ENCODE data around the gene OTUD1.
A peak's percentile ranks its signal among the peaks of the same experiment; 100 is the strongest.

The OTUD1 gene

DNA sequence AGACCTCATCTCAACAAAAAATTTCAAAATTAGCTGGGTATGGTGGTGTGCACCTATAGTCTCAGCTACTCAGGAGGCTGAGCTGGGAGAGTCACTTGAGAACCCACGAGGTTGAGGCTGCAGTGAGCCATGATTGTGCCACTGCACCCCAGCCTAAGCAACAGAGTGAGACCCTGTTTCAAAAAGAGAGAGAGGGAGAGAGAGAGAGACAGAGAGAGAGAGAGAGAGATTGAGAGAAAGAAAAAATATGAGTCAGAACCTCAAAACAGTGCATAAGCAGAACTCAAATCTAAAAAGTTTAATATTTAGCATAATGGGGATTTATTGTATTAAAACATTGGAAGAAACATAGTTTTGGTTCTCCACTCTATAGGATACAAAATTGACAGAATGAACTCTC is 17.5 kb upstream of the OTUD1 start:
- no peak for DNase-seq (ENCODE audit: low read depth)
- no peak overlapping the region for H3K4me3 ChIP-seq (ENCODE audit: low read depth, low read length)
- TF ChIP-seq, protein P1, sequence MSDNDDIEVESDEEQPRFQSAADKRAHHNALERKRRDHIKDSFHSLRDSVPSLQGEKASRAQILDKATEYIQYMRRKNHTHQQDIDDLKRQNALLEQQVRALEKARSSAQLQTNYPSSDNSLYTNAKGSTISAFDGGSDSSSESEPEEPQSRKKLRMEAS (IDR thresholded peaks at IDR 0.05; ENCODE audit: low read depth, low read length), result no peak
- no peak for TF ChIP-seq POLR2A (IDR thresholded peaks at IDR 0.05; ENCODE audit: extremely low read depth, insufficient read length)
- TF ChIP-seq MYC (IDR thresholded peaks at IDR 0.05; ENCODE audit: low read depth, low read length), result no peak
- TF ChIP-seq, protein P2, sequence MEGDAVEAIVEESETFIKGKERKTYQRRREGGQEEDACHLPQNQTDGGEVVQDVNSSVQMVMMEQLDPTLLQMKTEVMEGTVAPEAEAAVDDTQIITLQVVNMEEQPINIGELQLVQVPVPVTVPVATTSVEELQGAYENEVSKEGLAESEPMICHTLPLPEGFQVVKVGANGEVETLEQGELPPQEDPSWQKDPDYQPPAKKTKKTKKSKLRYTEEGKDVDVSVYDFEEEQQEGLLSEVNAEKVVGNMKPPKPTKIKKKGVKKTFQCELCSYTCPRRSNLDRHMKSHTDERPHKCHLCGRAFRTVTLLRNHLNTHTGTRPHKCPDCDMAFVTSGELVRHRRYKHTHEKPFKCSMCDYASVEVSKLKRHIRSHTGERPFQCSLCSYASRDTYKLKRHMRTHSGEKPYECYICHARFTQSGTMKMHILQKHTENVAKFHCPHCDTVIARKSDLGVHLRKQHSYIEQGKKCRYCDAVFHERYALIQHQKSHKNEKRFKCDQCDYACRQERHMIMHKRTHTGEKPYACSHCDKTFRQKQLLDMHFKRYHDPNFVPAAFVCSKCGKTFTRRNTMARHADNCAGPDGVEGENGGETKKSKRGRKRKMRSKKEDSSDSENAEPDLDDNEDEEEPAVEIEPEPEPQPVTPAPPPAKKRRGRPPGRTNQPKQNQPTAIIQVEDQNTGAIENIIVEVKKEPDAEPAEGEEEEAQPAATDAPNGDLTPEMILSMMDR (IDR thresholded peaks at IDR 0.05; ENCODE audit: low read depth, low read length), result no peak

DNA sequence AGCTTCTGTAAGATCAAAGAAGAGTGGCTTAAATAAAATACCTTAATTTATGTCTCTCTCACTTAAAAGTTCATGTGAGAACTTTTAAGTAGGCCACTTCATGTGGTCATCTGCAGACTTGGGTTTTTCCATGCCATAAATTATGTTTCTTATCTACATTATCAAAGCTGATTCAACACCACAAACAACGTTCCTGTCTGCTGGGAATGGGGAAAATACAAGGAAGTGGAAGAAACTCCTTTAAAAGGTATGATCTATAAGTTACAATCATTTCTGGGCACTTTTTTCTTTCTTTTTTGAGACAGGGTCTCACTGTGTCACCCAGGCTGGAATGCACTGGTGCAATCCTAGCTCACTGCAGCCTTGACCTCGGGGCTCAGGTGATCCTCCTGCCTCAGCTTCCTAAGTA is 16.9 kb upstream of the OTUD1 start:
- H3K4me3 ChIP-seq (ENCODE audit: low read depth, low read length), result no peak overlapping the region
- DNase-seq (ENCODE audit: low read depth), result no peak
- TF ChIP-seq, protein P1 (IDR thresholded peaks at IDR 0.05; ENCODE audit: low read depth, low read length), result no peak
- TF ChIP-seq POLR2A (IDR thresholded peaks at IDR 0.05; ENCODE audit: extremely low read depth, insufficient read length) (no peak), MYC (IDR thresholded peaks at IDR 0.05; ENCODE audit: low read depth, low read length) (no peak)
- TF ChIP-seq, protein P2 (IDR thresholded peaks at IDR 0.05; ENCODE audit: low read depth, low read length), result no peak

DNA sequence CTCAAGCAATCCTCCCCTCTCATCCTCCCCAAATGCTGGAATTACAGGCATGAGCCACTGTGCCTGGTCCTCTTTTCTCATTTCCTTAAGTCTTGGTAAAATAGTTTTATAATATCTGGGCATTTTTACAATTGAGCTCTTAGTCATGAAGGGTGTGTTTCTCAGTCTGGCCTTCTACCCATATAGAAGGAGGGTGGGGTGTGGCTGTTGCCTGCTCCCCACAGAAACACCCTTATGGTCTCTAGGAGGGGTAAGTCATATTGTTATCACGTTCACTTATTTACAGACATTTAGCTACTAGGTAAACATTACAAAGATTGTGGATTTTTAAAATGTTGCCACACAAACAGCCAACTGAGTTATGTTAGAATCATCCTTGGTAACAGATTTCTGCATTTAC is 6.7 kb upstream of the OTUD1 start:
- H3K4me3 ChIP-seq (ENCODE audit: low read depth, low read length), result no peak overlapping the region
- DNase-seq (ENCODE audit: low read depth), result no peak
- TF ChIP-seq, protein P1 (IDR thresholded peaks at IDR 0.05; ENCODE audit: low read depth, low read length), result no peak
- TF ChIP-seq, protein P2 (IDR thresholded peaks at IDR 0.05; ENCODE audit: low read depth, low read length), result no peak
- TF ChIP-seq POLR2A (IDR thresholded peaks at IDR 0.05; ENCODE audit: extremely low read depth, insufficient read length), result no peak
- no peak for TF ChIP-seq MYC (IDR thresholded peaks at IDR 0.05; ENCODE audit: low read depth, low read length)

DNA sequence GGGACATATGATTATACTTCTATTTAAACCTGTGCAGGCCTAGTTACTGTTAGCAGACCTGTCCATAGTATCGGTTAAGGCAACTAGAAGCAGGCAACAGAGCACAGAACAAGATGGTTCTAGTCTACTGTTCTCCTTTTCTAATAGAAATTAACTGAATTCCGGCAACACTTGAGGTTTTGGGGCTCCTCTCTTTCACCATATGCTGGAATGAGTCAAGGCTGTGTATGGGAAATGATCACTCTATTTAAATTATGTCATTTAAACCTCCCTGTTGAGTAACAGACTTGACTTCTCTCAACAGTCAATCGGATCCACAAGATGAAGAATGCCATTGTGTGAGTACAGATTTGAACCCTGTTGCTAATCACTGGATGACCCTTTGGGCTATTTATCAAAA is 6.2 kb upstream of the OTUD1 start:
- DNase-seq (ENCODE audit: low read depth), result peak; percentile 45

DNA sequence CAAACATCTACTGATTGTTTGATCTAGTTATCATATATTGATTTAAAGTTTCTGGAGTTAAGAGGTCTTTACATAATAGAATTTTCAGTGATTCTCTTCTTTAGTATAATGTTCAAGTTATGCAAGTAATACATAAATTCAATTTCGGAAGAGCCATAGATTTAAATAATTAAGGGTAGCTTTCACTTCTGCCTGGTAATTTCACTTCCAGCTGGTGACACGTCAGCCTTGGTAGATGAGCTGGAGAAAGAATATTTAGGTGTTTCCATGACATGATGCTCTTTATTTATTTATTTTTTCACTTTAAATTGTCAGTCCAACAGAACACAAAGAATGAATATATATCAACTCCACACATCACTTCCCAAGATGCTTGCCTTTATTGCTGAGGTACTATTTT is 5.2 kb upstream of the OTUD1 start:
- H3K4me3 ChIP-seq (ENCODE audit: low read depth, low read length), result no peak overlapping the region
- DNase-seq (ENCODE audit: low read depth), result no peak
- TF ChIP-seq, protein P1 (IDR thresholded peaks at IDR 0.05; ENCODE audit: low read depth, low read length), result no peak
- TF ChIP-seq POLR2A (IDR thresholded peaks at IDR 0.05; ENCODE audit: extremely low read depth, insufficient read length), result no peak
- TF ChIP-seq MYC (IDR thresholded peaks at IDR 0.05; ENCODE audit: low read depth, low read length), result no peak

More for the DNA sequence above, 6.2 kb upstream of the OTUD1 start:
- H3K4me3 ChIP-seq (ENCODE audit: low read depth, low read length), result no peak overlapping the region
- TF ChIP-seq MYC (IDR thresholded peaks at IDR 0.05; ENCODE audit: low read depth, low read length) (no peak), POLR2A (IDR thresholded peaks at IDR 0.05; ENCODE audit: extremely low read depth, insufficient read length) (no peak)
- TF ChIP-seq, protein P2 (IDR thresholded peaks at IDR 0.05; ENCODE audit: low read depth, low read length), result no peak

DNA sequence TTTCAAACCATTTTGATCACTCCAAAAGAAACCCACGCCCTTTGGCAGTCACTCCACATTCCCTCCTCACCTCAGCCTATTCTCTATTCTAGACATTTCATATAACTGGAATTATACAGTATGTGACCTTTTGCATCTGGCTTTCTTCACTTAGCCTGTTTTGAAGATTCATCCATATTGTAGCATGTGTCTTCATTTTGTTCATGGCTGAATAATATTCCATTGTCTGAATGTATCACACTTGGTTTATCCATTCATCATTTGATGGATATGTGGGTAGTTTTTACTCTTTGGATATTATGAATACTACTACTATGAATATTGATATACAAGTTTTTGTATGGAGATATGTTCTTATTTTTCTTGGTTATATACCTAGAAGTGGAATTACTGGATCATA is 3.5 kb upstream of the OTUD1 start:
- TF ChIP-seq POLR2A (IDR thresholded peaks at IDR 0.05; ENCODE audit: extremely low read depth, insufficient read length) (no peak), MYC (IDR thresholded peaks at IDR 0.05; ENCODE audit: low read depth, low read length) (no peak)
- TF ChIP-seq, protein P1 (IDR thresholded peaks at IDR 0.05; ENCODE audit: low read depth, low read length), result no peak
- TF ChIP-seq, protein P2 (IDR thresholded peaks at IDR 0.05; ENCODE audit: low read depth, low read length), result no peak
- no peak overlapping the region for H3K4me3 ChIP-seq (ENCODE audit: low read depth, low read length)
- no peak for DNase-seq (ENCODE audit: low read depth)

All from NB4 (cell line).